Karpas-422 (cell line): Measurements from ENCODE around the gene SLAMF6. TPM values are rescaled to one million over a fixed set of nuclear protein-coding genes. Genes with fewer than 3 reads are reported as not detected.
"Not testable (repeated sequence)": the region's sequence is repeated elsewhere in the genome, so short reads cannot be mapped to it uniquely, and the experiment has no call there.

Source experiments
- DNase-seq: peaks from one replicate; pipeline ENCODE4 v3.0.0-alpha.2; 2015
- H2AFZ ChIP-seq: fragments of 200-600 bp; sonication (generic); 2 replicates; pipeline ENCODE4 v1.6.1; 2014; ENCODE audit warnings: antibody characterized with exemption, low read length, mixed read lengths
- H3K27ac ChIP-seq: fragments of 200-600 bp; sonication (generic); 2 replicates; pipeline ENCODE4 v1.5.1; 2014; ENCODE audit warnings: mild to moderate bottlenecking, low read length, moderate library complexity
- H3K27me3 ChIP-seq: fragments of 200-600 bp; sonication (generic); 2 replicates; pipeline ENCODE4 v1.6.1; 2014; ENCODE audit warnings: low read length, mixed read lengths
- H3K36me3 ChIP-seq: fragments of 200-600 bp; sonication (generic); 2 replicates; pipeline ENCODE4 v1.6.1; 2014; ENCODE audit warnings: low read length, mixed read lengths; ENCODE audit not compliant: insufficient read depth
- H3K4me1 ChIP-seq: fragments of 200-600 bp; sonication (generic); 2 replicates; pipeline ENCODE4 v1.6.1; 2014; ENCODE audit warnings: mild to moderate bottlenecking, low read length, mixed read lengths
- H3K4me2 ChIP-seq: fragments of 200-600 bp; sonication (generic); 2 replicates; pipeline ENCODE4 v1.6.1; 2014; ENCODE audit warnings: low read length, low read depth, mild to moderate bottlenecking; ENCODE audit not compliant: poor library complexity, severe bottlenecking
- H3K4me3 ChIP-seq: fragments of 200-600 bp; sonication (generic); 2 replicates; pipeline ENCODE4 v1.5.1; 2014; ENCODE audit warnings: mild to moderate bottlenecking, antibody characterized with exemption, low read length, mixed read lengths
- H3K79me2 ChIP-seq: fragments of 200-600 bp; sonication (generic); 2 replicates; pipeline ENCODE4 v1.6.1; 2014; ENCODE audit warnings: mild to moderate bottlenecking, low read length, mixed read lengths
- H3K9ac ChIP-seq: fragments of 200-600 bp; sonication (generic); 2 replicates; pipeline ENCODE4 v1.6.0; 2014; ENCODE audit warnings: low read length
- H3K9me2 ChIP-seq: fragments of 200-600 bp; sonication (generic), shearing (Covaris generic); replicated peaks from 2 replicates; pipeline ENCODE4 v1.6.0; 2014; ENCODE audit warnings: mild to moderate bottlenecking, low read length, moderate library complexity; ENCODE audit not compliant: insufficient read depth
- H3K9me3 ChIP-seq: fragments of 300-700, 200-600 bp; sonication (generic); 2 replicates; pipeline ENCODE4 v1.6.1; 2014; ENCODE audit warnings: low read length, mixed read lengths
- H4K20me1 ChIP-seq: fragments of 200-600 bp; sonication (generic); 2 replicates; pipeline ENCODE4 v1.6.1; 2014; ENCODE audit warnings: mild to moderate bottlenecking, antibody characterized with exemption, low read length, low read depth; ENCODE audit not compliant: insufficient read depth
- total RNA-seq: library from RNA; depleted of rRNA; stranded (reverse); fragments of >200 nt; shearing (Covaris generic); gene quantifications from 2 replicates; pipeline ENCODE4 v1.2.3, GENCODE V29; 2014; ENCODE audit warnings: low replicate concordance

Gene SLAMF6
- total RNA-seq, 1 experiment from 2014 or later, result 66.0 TPM

- H4K20me1 ChIP-seq, result no peaks in the 10 kb centered on the region
- no peak overlapping the region for H3K4me3 ChIP-seq
- DNase-seq, result no peak
- no peak overlapping the region for H2AFZ ChIP-seq
- H3K9me3 ChIP-seq, result no peaks in the 10 kb centered on the region
- H3K9ac ChIP-seq, result no peak overlapping the region
- H3K27me3 ChIP-seq, result no peaks in the 10 kb centered on the region
- H3K9me2 ChIP-seq, result no peaks in the 10 kb centered on the region
- peaks cover 18% of the 10 kb centered on the region for H3K36me3 ChIP-seq
- no peak overlapping the region for H3K27ac ChIP-seq
- peaks cover 19% of the 10 kb centered on the region for H3K4me1 ChIP-seq
- no peak overlapping the region for H3K4me2 ChIP-seq
- no peaks in the 10 kb centered on the region for H3K79me2 ChIP-seq
Observed at GRCh38 chr1:160481979-160482596, 41.0 kb downstream of the SLAMF6 start.

- not testable (repeated sequence) for H3K27ac ChIP-seq, H4K20me1 ChIP-seq, H2AFZ ChIP-seq, H3K4me2 ChIP-seq, H3K36me3 ChIP-seq, DNase-seq, H3K27me3 ChIP-seq, H3K4me1 ChIP-seq, H3K9me3 ChIP-seq, H3K9me2 ChIP-seq, H3K4me3 ChIP-seq, H3K79me2 ChIP-seq, H3K9ac ChIP-seq
Observed at GRCh38 chr1:160480781-160481180, 42.3 kb downstream of the SLAMF6 start.

GRCh38 chr1:160479091-160479490 lies 44.0 kb downstream of the SLAMF6 start:
- H3K36me3 ChIP-seq, H2AFZ ChIP-seq, H3K4me2 ChIP-seq, H3K27me3 ChIP-seq, H3K27ac ChIP-seq, H3K79me2 ChIP-seq, DNase-seq, H3K9ac ChIP-seq, H3K9me3 ChIP-seq, H3K9me2 ChIP-seq, H4K20me1 ChIP-seq, H3K4me3 ChIP-seq: not testable (repeated sequence)
- H3K4me1 ChIP-seq, result peaks cover 14% of the 10 kb centered on the region

GRCh38 chr1:160474392-160475242 lies 48.4 kb downstream of the SLAMF6 start:
- Histone ChIP-seq H2AFZ (peak overlapping the region; percentile 47), H3K4me2 (peak overlapping the region; percentile 66), H3K79me2 (no peaks in the 10 kb centered on the region), H3K9ac (peak overlapping the region; percentile 32), H3K36me3 (no peaks in the 10 kb centered on the region; the same call in 1 of the 2 replicates), H3K9me2 (no peaks in the 10 kb centered on the region), H3K9me3 (no peaks in the 10 kb centered on the region), H4K20me1 (no peaks in the 10 kb centered on the region), H3K27me3 (no peaks in the 10 kb centered on the region), H3K27ac (peak overlapping the region; percentile 76), H3K4me1 (peaks cover 32% of the 10 kb centered on the region), H3K4me3 (peak overlapping the region; percentile 30)
- peak; percentile 79 for DNase-seq

GRCh38 chr1:160472112-160472511 lies 50.9 kb downstream of the SLAMF6 start:
- Histone ChIP-seq H3K4me2 (no peak overlapping the region), H3K27ac (no peak overlapping the region), H3K9me2 (no peaks in the 10 kb centered on the region), H4K20me1 (no peaks in the 10 kb centered on the region), H2AFZ (no peak overlapping the region), H3K27me3 (no peaks in the 10 kb centered on the region), H3K4me3 (no peak overlapping the region), H3K36me3 (no peaks in the 10 kb centered on the region; the same call in 1 of the 2 replicates), H3K9me3 (no peaks in the 10 kb centered on the region), H3K9ac (no peak overlapping the region), H3K79me2 (no peaks in the 10 kb centered on the region), H3K4me1 (peaks cover 44% of the 10 kb centered on the region)
- no peak for DNase-seq

GRCh38 chr1:160471253-160471652 lies 51.8 kb downstream of the SLAMF6 start:
- H3K27ac ChIP-seq, result no peak overlapping the region
- no peaks in the 10 kb centered on the region; the same call in 1 of the 2 replicates for H3K36me3 ChIP-seq
- peaks cover 53% of the 10 kb centered on the region for H3K4me1 ChIP-seq
- H3K4me3 ChIP-seq, result 0 out of 2 replicates have a peak overlapping the region, but pooled peaks have one; percentile 6
- no peak for DNase-seq
- H3K79me2 ChIP-seq, result no peaks in the 10 kb centered on the region
- H3K9me2 ChIP-seq, result no peaks in the 10 kb centered on the region
- peak overlapping the region; percentile 70; the same call in 1 of the 2 replicates for H2AFZ ChIP-seq
- H4K20me1 ChIP-seq, result no peaks in the 10 kb centered on the region
- H3K9me3 ChIP-seq, result no peaks in the 10 kb centered on the region
- no peaks in the 10 kb centered on the region for H3K27me3 ChIP-seq
- 0 out of 2 replicates have a peak overlapping the region, but pooled peaks have one; percentile 26 for H3K9ac ChIP-seq
- peak overlapping the region; percentile 35 for H3K4me2 ChIP-seq

GRCh38 chr1:160467576-160467975 lies 55.5 kb downstream of the SLAMF6 start:
- H3K27me3 ChIP-seq, result no peaks in the 10 kb centered on the region
- H3K36me3 ChIP-seq, result no peaks in the 10 kb centered on the region; the same call in 1 of the 2 replicates
- H3K27ac ChIP-seq, result peak overlapping the region; percentile 79
- H2AFZ ChIP-seq, result no peak overlapping the region
- no peak for DNase-seq
- H3K9me3 ChIP-seq, result no peaks in the 10 kb centered on the region
- peak overlapping the region; percentile 62 for H3K4me2 ChIP-seq
- no peak overlapping the region for H3K9ac ChIP-seq
- H3K9me2 ChIP-seq, result no peaks in the 10 kb centered on the region
- no peaks in the 10 kb centered on the region for H4K20me1 ChIP-seq
- no peaks in the 10 kb centered on the region for H3K79me2 ChIP-seq
- H3K4me3 ChIP-seq, result no peak overlapping the region
- peaks cover 65% of the 10 kb centered on the region for H3K4me1 ChIP-seq

GRCh38 chr1:160466961-160467360 lies 56.1 kb downstream of the SLAMF6 start:
- H3K27me3 ChIP-seq, result no peaks in the 10 kb centered on the region
- H3K27ac ChIP-seq, result peak overlapping the region; percentile 79
- H3K9me3 ChIP-seq, result no peaks in the 10 kb centered on the region
- H3K4me2 ChIP-seq, result peak overlapping the region; percentile 62
- H3K9me2 ChIP-seq, result no peaks in the 10 kb centered on the region
- no peaks in the 10 kb centered on the region for H3K79me2 ChIP-seq
- DNase-seq, result peak; percentile 75
- no peak overlapping the region for H2AFZ ChIP-seq
- no peaks in the 10 kb centered on the region; the same call in 1 of the 2 replicates for H3K36me3 ChIP-seq
- H3K4me3 ChIP-seq, result no peak overlapping the region
- peak overlapping the region; percentile 24; the same call in 1 of the 2 replicates for H3K9ac ChIP-seq
- no peaks in the 10 kb centered on the region for H4K20me1 ChIP-seq
- peaks cover 65% of the 10 kb centered on the region for H3K4me1 ChIP-seq
